OCI-LY7 (cell line): ENCODE results near the gene PHF24. TPM values are rescaled to one million over a fixed set of nuclear protein-coding genes. Genes with fewer than 3 reads are reported as not detected.

ENCODE experiments used
- Bru-seq: library from RNA; stranded (reverse); fragments of 400-500 nt; gene quantifications from one replicate; lab custom pipeline; 2021; lab: Mats Ljungman, UMichigan
- BruChase-seq, 2 experiments: library from RNA; stranded (reverse); fragments of 400-500 nt; gene quantifications; one replicate each; lab custom pipeline; 2021; lab: Mats Ljungman, UMichigan
- BruUV-seq: library from RNA; stranded (reverse); fragments of 400-500 nt; replicated peaks from 2 replicates; lab custom pipeline; 2021; lab: Mats Ljungman, UMichigan
- CTCF ChIA-PET: fragments of 300-600 bp; sonication (Branson Sonifier 250); formaldehyde crosslinking; loops from one replicate; lab custom pipeline; 2022; ENCODE audit warnings: antibody characterized with exemption; ENCODE audit not compliant: unreplicated experiment; lab: Charles Lee
- POLR2A ChIA-PET: fragments of 300-600 bp; sonication (Branson Sonifier 250); formaldehyde crosslinking; loops from one replicate; lab custom pipeline; 2022; ENCODE audit warnings: antibody characterized with exemption; lab: Charles Lee
- DNase-seq: peaks from one replicate; pipeline ENCODE4 v3.0.0-alpha.2; 2015; ENCODE audit warnings: low spot score
- H2AFZ ChIP-seq: fragments of 200-600 bp; sonication (generic), shearing (Covaris generic); 2 replicates; pipeline ENCODE4 v1.6.1; 2014; ENCODE audit warnings: mild to moderate bottlenecking, antibody characterized with exemption, low read length, moderate library complexity
- H3K27ac ChIP-seq: fragments of 200-600 bp; sonication (generic); 2 replicates; pipeline ENCODE4 v1.5.1; 2014; ENCODE audit warnings: mixed run types, low read depth, mild to moderate bottlenecking, moderate library complexity, low read length, inconsistent platforms; ENCODE audit not compliant: poor library complexity, severe bottlenecking
- H3K36me3 ChIP-seq: fragments of 200-600 bp; sonication (generic); 2 replicates; pipeline ENCODE4 v1.6.1; 2014; ENCODE audit warnings: mild to moderate bottlenecking, antibody characterized with exemption, low read length, moderate library complexity, mixed read lengths; ENCODE audit not compliant: insufficient read depth
- H3K4me1 ChIP-seq: fragments of 200-600 bp; sonication (generic); 2 replicates; pipeline ENCODE4 v1.5.1; 2014; ENCODE audit warnings: mild to moderate bottlenecking, low read length; ENCODE audit not compliant: insufficient read depth, poor library complexity, severe bottlenecking
- H3K4me2 ChIP-seq: fragments of 200-600 bp; sonication (generic); 2 replicates; pipeline ENCODE4 v1.6.1; 2014; ENCODE audit warnings: mild to moderate bottlenecking, low read length
- H3K4me3 ChIP-seq: fragments of 200-600 bp; sonication (generic); 2 replicates; pipeline ENCODE4 v1.5.1; 2014; ENCODE audit warnings: mild to moderate bottlenecking, low read depth, low read length; ENCODE audit not compliant: poor library complexity, severe bottlenecking
- H3K79me2 ChIP-seq: fragments of 200-600 bp; sonication (generic); 2 replicates; pipeline ENCODE4 v1.6.1; 2016; ENCODE audit warnings: low read depth, mild to moderate bottlenecking, low read length, moderate library complexity, mixed read lengths; ENCODE audit not compliant: insufficient read depth
- H3K9me2 ChIP-seq: fragments of 200-600 bp; sonication (generic); 2 replicates; pipeline ENCODE4 v1.6.1; 2016; ENCODE audit warnings: mild to moderate bottlenecking, low read length, mixed read lengths; ENCODE audit not compliant: insufficient read depth
- H3K9me3 ChIP-seq: fragments of 200-600 bp; sonication (generic); 2 replicates; pipeline ENCODE4 v1.6.1; 2014; ENCODE audit warnings: mild to moderate bottlenecking, mixed run types, low read length, mixed read lengths
- H4K20me1 ChIP-seq: fragments of 200-600 bp; sonication (generic); 2 replicates; pipeline ENCODE4 v1.6.1; 2014; ENCODE audit warnings: mild to moderate bottlenecking, antibody characterized with exemption, low read length, moderate library complexity, mixed read lengths; ENCODE audit not compliant: insufficient read depth
- EZH2phosphoT487 ChIP-seq: fragments of 200-600 bp; sonication (generic); IDR thresholded peaks from 2 replicates; pipeline ENCODE4 v1.6.1; 2018; ENCODE audit warnings: low read depth, borderline replicate concordance, mild to moderate bottlenecking, mixed run types, antibody characterized with exemption, low read length, moderate library complexity, mixed read lengths
- intact Hi-C: fragments of 100-400 bp; cut with micrococcal nuclease; formaldehyde crosslinking; loops from one replicate; pipeline ENCODE4 v1.10.0; 2022; ENCODE audit not compliant: unreplicated experiment
- long read RNA-seq: library from polyadenylated mRNA; stranded (forward); transcript quantifications from one replicate; pipeline ENCODE4 v2.0.0, GENCODE V29; 2022
- total RNA-seq, 2 experiments: library from RNA; depleted of rRNA in 1 of 2; stranded (reverse); fragments of >200 nt in 1 of 2; shearing (Covaris generic) in 1 of 2; gene quantifications; 2 replicates each; pipeline ENCODE4 v1.2.3, GENCODE V29; 2014 to 2022
- TF ChIP-seq, protein P1 (sequence below): fragments of 200-600 bp; sonication (generic); conservative IDR thresholded peaks from 2 replicates; pipeline ENCODE4 v1.5.1; 2014; ENCODE audit warnings: mild to moderate bottlenecking, antibody characterized with exemption, low read length, moderate library complexity, mixed read lengths

Gene PHF24
- total RNA-seq (2014; rRNA removed; shearing (Covaris generic)): not detected in 2 replicates
- not detected in 2 replicates for total RNA-seq (2022)
- not detected for Bru-seq, nascent RNA
- BruChase-seq, experiment 1, labeled RNA remaining after a 6-hour chase: not detected
- not detected for BruChase-seq, experiment 2, labeled RNA remaining after a 2-hour chase
- long read RNA-seq: 0 reads

DNA sequence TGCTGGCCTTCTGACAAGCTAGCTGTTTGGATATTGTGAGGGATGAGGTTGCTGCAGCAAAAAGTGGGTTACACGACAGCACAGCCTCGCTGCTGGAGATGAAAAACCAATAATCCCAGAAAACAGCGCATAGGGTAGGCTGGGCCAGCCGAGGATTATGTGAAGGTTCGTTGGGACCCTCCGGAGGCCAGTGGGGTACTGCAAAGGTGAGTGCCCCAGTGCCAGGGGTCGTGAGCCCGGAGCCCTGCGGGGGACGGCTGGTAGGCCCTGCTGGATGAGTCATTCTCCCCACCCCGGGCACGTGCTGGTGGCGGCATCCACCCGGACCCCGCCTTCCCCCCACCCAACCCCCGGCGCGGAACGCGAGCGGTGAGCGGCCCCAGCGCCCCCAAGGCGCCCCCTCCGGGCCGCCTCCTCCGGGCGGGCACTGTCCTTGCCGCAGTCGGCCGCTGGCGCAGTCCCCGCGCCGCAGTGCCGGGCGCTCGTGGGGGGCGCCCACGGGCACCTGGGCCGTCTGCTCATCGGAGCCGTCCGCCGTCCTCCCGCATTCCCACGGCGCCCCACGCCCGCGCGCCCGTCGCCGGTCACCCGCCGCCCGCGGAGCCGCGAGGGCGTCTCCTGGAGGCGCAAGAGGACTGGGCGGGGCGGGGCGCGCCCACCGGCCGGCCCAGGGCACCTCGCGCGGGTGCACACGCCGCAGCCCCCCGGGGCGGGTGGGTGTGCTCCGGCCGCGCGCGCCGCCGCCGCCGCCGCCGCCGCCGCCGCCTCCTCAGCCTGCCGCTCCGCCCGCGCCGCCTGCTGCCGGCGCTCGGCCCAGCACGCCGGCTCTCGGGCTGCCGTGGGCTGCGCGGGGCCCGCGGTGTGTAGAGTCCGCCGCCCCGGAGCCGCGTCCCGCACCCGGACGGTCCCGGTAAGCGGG, at the start of gene PHF24:
Gene PHF24 (plus strand): TSS at position 794 of the 919 bp plus-strand sequence. CDS start 13,014 bp downstream, outside the sequence.
- BruUV-seq: no TSS peak
- no peak within 1 kb of the TSS for H2AFZ ChIP-seq
- no peaks in the 10 kb centered on the region for H3K36me3 ChIP-seq
- intact Hi-C loops: no loop called here
- DNase-seq: no peak
- H3K4me2 ChIP-seq: no peak within 1 kb of the TSS
- ChIA-PET CTCF (no interaction called here), POLR2A (no interaction called here)
- no peaks in the 10 kb centered on the region for H3K9me2 ChIP-seq
- H4K20me1 ChIP-seq: no peaks in the 10 kb centered on the region
- H3K27ac ChIP-seq: no peak within 1 kb of the TSS
- H3K4me1 ChIP-seq: no peaks in the 10 kb centered on the region
- H3K9me3 ChIP-seq: no peaks in the 10 kb centered on the region
- no peaks in the 10 kb centered on the region for H3K79me2 ChIP-seq
- TF ChIP-seq, protein P1, sequence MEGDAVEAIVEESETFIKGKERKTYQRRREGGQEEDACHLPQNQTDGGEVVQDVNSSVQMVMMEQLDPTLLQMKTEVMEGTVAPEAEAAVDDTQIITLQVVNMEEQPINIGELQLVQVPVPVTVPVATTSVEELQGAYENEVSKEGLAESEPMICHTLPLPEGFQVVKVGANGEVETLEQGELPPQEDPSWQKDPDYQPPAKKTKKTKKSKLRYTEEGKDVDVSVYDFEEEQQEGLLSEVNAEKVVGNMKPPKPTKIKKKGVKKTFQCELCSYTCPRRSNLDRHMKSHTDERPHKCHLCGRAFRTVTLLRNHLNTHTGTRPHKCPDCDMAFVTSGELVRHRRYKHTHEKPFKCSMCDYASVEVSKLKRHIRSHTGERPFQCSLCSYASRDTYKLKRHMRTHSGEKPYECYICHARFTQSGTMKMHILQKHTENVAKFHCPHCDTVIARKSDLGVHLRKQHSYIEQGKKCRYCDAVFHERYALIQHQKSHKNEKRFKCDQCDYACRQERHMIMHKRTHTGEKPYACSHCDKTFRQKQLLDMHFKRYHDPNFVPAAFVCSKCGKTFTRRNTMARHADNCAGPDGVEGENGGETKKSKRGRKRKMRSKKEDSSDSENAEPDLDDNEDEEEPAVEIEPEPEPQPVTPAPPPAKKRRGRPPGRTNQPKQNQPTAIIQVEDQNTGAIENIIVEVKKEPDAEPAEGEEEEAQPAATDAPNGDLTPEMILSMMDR: no peak
- TF ChIP-seq EZH2phosphoT487: no peak
- no peak within 1 kb of the TSS for H3K4me3 ChIP-seq

DNA sequence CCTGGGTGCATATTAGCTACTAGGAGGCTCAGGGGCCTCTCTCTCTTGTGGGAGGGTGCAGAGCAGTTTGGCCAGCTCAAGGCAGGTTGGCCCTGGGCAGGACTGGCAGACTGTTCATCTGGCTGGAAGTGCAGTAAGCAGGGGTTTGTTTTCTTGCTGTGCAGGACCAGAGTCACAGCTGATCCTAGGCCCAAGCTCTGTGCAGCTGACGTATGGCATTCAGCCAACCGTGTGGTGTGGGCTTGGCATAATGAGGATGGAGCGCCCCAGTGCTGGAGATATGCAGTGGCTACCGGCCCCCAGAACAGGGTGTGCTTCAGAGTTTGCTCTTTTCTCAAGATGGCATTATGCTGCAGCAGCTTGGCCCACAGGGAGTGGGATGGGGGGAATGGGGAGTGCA, 31.0 kb upstream of the PHF24 start:
- CTCF ChIA-PET: no interaction called here
- TF ChIP-seq EZH2phosphoT487: no peak
- TF ChIP-seq, protein P1: no peak
- H3K27ac ChIP-seq: no peak overlapping the region

More for the DNA sequence above, 31.0 kb upstream of the PHF24 start:
- Histone ChIP-seq H3K4me1 (no peaks in the 10 kb centered on the region), H3K4me3 (no peak overlapping the region), H4K20me1 (no peaks in the 10 kb centered on the region), H3K9me2 (no peaks in the 10 kb centered on the region), H3K9me3 (no peaks in the 10 kb centered on the region; the same call in 1 of the 2 replicates), H2AFZ (no peak overlapping the region), H3K79me2 (no peaks in the 10 kb centered on the region), H3K36me3 (no peaks in the 10 kb centered on the region), H3K4me2 (no peak overlapping the region)
- intact Hi-C loops: no loop called here
- DNase-seq: no peak
- POLR2A ChIA-PET: no interaction called here
- no TSS peak for BruUV-seq
